HCT116 (cell line): ENCODE results near the gene PRKCQ. TPM values are rescaled to one million over a fixed set of nuclear protein-coding genes. Genes with fewer than 3 reads are reported as not detected.

Experiments used
- ATAC-seq: fragments of 200-7000 bp; cut with Tn5 transposase; 2 replicates; pipeline ENCODE4 v1.9.1; 2020; ENCODE audit warnings: mild to moderate bottlenecking, moderate library complexity
- BruUV-seq: library from RNA; stranded (reverse); fragments of 400-500 nt; replicated peaks from 2 replicates; lab custom pipeline; 2021; lab: Mats Ljungman, UMichigan
- CTCF ChIA-PET: fragments of 300-600 bp; sonication (Branson Sonifier 250); formaldehyde crosslinking; loops from one replicate; lab custom pipeline; 2021; ENCODE audit warnings: antibody characterized with exemption; lab: Charles Lee
- POLR2A ChIA-PET: fragments of 300-600, 350-600 bp; sonication (Branson Sonifier 250); formaldehyde crosslinking; loops from one replicate; lab custom pipeline; 2021; ENCODE audit warnings: antibody characterized with exemption; lab: Charles Lee
- RAD21 ChIA-PET, 2 experiments: fragments of 300-600 bp; sonication (Branson Sonifier 250); formaldehyde crosslinking; loops; one replicate each; lab custom pipeline; 2023; ENCODE audit warnings: low total read pairs in 2 of 2; ENCODE audit not compliant: uncharacterized antibody in 2 of 2, unreplicated experiment in 2 of 2, low non-redundant PET in 1 of 2; lab: Charles Lee
- DNase-seq: peaks from one replicate; pipeline ENCODE4 v3.0.0-alpha.2; 2010; ENCODE audit warnings: low read depth, low spot score
- H2AFZ ChIP-seq: fragments of 200-600 bp; shearing (Covaris generic), sonication (generic); 2 replicates; pipeline ENCODE4 v1.6.1; 2017; ENCODE audit warnings: low read depth, mixed run types, mixed read lengths, antibody characterized with exemption, low read length; ENCODE audit not compliant: poor library complexity, severe bottlenecking
- H3K27ac ChIP-seq: 2 replicates; pipeline ENCODE4 v1.5.1; 2012; ENCODE audit warnings: low read depth, low read length
- H3K27me3 ChIP-seq: fragments of 200-600 bp; sonication (generic); 2 replicates; pipeline ENCODE4 v1.6.1; 2016; ENCODE audit warnings: mixed run types, low read length, mixed read lengths; ENCODE audit not compliant: insufficient read depth
- H3K36me3 ChIP-seq, 2 experiments: fragments of 200-500 bp in 1 of 2; fragments of 200-600 bp in 1 of 2; sonication (Bioruptor generic) in 1 of 2; sonication (generic) in 1 of 2; 2 replicates each; pipeline versions ENCODE4 v1.5.1 to v1.6.1; 2014 to 2016; ENCODE audit warnings: low read length in 2 of 2, inconsistent platforms in 1 of 2, mixed read lengths in 1 of 2, mixed run types in 1 of 2; ENCODE audit not compliant: insufficient read depth in 2 of 2, control insufficient read depth in 1 of 2
- H3K4me1 ChIP-seq, 2 experiments: fragments of 200-600 bp in 1 of 2; sonication (generic) in 1 of 2; 2 replicates each; pipeline versions ENCODE4 v1.5.1 to v1.6.1; 2012 to 2017; ENCODE audit warnings: low read length in 2 of 2, inconsistent platforms in 1 of 2, mild to moderate bottlenecking in 1 of 2, mixed read lengths in 1 of 2, mixed run types in 1 of 2, moderate library complexity in 1 of 2; ENCODE audit not compliant: insufficient read depth in 2 of 2, control insufficient read depth in 1 of 2
- H3K4me2 ChIP-seq: fragments of 200-600 bp; sonication (generic); 2 replicates; pipeline ENCODE4 v1.6.1; 2017; ENCODE audit warnings: mixed run types, low read length, mixed read lengths
- H3K4me3 ChIP-seq, 2 experiments: fragments of 200-600 bp in 1 of 2; sonication (generic) in 1 of 2; replicated peaks in 1 of 2; 2 replicates each; pipeline ENCODE4 v1.5.1; 2011 to 2016; ENCODE audit warnings: low read length in 2 of 2, control low read depth in 1 of 2, low read depth in 1 of 2, mild to moderate bottlenecking in 1 of 2, mixed read lengths in 1 of 2, mixed run types in 1 of 2
- H3K79me2 ChIP-seq: fragments of 200-600 bp; sonication (generic); 2 replicates; pipeline ENCODE4 v1.6.1; 2017; ENCODE audit warnings: mild to moderate bottlenecking, mixed run types, low read length, moderate library complexity, mixed read lengths; ENCODE audit not compliant: insufficient read depth
- H3K9ac ChIP-seq: fragments of 200-600 bp; sonication (generic); 2 replicates; pipeline ENCODE4 v1.6.1; 2016; ENCODE audit warnings: low read length, mixed read lengths
- H3K9me2 ChIP-seq: fragments of 200-600 bp; sonication (generic), shearing (Covaris generic); 2 replicates; pipeline ENCODE4 v1.6.1; 2017; ENCODE audit warnings: mixed run types, mild to moderate bottlenecking, moderate library complexity; ENCODE audit not compliant: insufficient read depth
- H3K9me3 ChIP-seq, 2 experiments: fragments of 200-500 bp in 1 of 2; fragments of 200-600 bp in 1 of 2; sonication (Bioruptor generic) in 1 of 2; sonication (generic) in 1 of 2; 2 replicates each; pipeline ENCODE4 v1.6.1; 2014 to 2017; ENCODE audit warnings: low read length in 2 of 2, mixed read lengths in 2 of 2, inconsistent platforms in 1 of 2, low read depth in 1 of 2, mild to moderate bottlenecking in 1 of 2, mixed run types in 1 of 2, moderate library complexity in 1 of 2; ENCODE audit not compliant: control insufficient read depth in 1 of 2, insufficient read depth in 1 of 2
- H4K20me1 ChIP-seq: fragments of 200-600 bp; sonication (generic), shearing (Covaris generic); 2 replicates; pipeline ENCODE4 v1.6.1; 2017; ENCODE audit warnings: mixed run types, mild to moderate bottlenecking, moderate library complexity; ENCODE audit not compliant: insufficient read depth
- CBX3 ChIP-seq: IDR thresholded peaks from 2 replicates; pipeline ENCODE4 v1.6.1; 2012; ENCODE audit warnings: low read depth
- EGR1 ChIP-seq: IDR thresholded peaks from 2 replicates; pipeline ENCODE4 v1.6.1; 2012; ENCODE audit warnings: low read depth
- ELF1 ChIP-seq: IDR thresholded peaks from 2 replicates; pipeline ENCODE4 v1.6.1; 2012; ENCODE audit warnings: low read depth, borderline replicate concordance
- EZH2 ChIP-seq: fragments of 200-600 bp; sonication (generic); IDR thresholded peaks from 2 replicates; pipeline ENCODE4 v1.6.1; 2017; ENCODE audit warnings: antibody characterized with exemption, mixed run types
- EZH2phosphoT487 ChIP-seq: fragments of 200-600 bp; IDR thresholded peaks from 2 replicates; pipeline ENCODE4 v1.6.1; 2018; ENCODE audit warnings: antibody characterized with exemption, borderline replicate concordance
- FOSL1 ChIP-seq: IDR thresholded peaks from 2 replicates; pipeline ENCODE4 v1.6.1; 2012; ENCODE audit warnings: low read depth
- RAD21 ChIP-seq: IDR thresholded peaks from 2 replicates; pipeline ENCODE4 v1.6.1; 2012; ENCODE audit warnings: low read depth, mild to moderate bottlenecking
- SP1 ChIP-seq: IDR thresholded peaks from 2 replicates; pipeline ENCODE4 v1.6.1; 2012; ENCODE audit warnings: low read depth
- SRF ChIP-seq: IDR thresholded peaks from 2 replicates; pipeline ENCODE4 v1.6.1; 2012; ENCODE audit warnings: low read depth
- TCF7L2 ChIP-seq: IDR thresholded peaks from 2 replicates; pipeline ENCODE4 v1.7.0; 2011; ENCODE audit warnings: borderline replicate concordance, inconsistent platforms; ENCODE audit not compliant: insufficient read depth, insufficient read length; ENCODE audit errors: extremely low read depth
- ZFX ChIP-seq: fragments of 450-650 bp; IDR thresholded peaks from 2 replicates; pipeline ENCODE4 v1.6.1; 2017
- ZNF274 ChIP-seq: fragments of 200-500 bp; sonication (Bioruptor generic); IDR thresholded peaks from 2 replicates; pipeline ENCODE4 v1.6.1; 2014; ENCODE audit warnings: mild to moderate bottlenecking, low read depth, low read length, inconsistent platforms
- intact Hi-C: fragments of 100-400 bp; cut with micrococcal nuclease; formaldehyde crosslinking; loops from 2 replicates; pipeline ENCODE4 v1.10.0; 2022
- total RNA-seq: library from RNA; stranded (reverse); gene quantifications from one replicate; pipeline ENCODE4 v1.2.1, GENCODE V29; 2021; ENCODE audit not compliant: unreplicated experiment
- TF ChIP-seq, protein P1 (sequence below), 3 experiments: fragments of 200-600 bp in 1 of 3; sonication (generic) in 1 of 3; IDR thresholded peaks in 2 of 3; conservative IDR thresholded peaks in 1 of 3; 2 replicates each; pipeline ENCODE4 v1.5.1; 2012 to 2017; ENCODE audit warnings: low read depth in 2 of 3, low read length in 2 of 3, antibody characterized with exemption in 1 of 3, borderline replicate concordance in 1 of 3, control low read depth in 1 of 3, mild to moderate bottlenecking in 1 of 3, mixed read lengths in 1 of 3, mixed run types in 1 of 3, moderate library complexity in 1 of 3; ENCODE audit not compliant: insufficient read depth in 1 of 3
- TF ChIP-seq, protein P2 (sequence below): IDR thresholded peaks from 2 replicates; pipeline ENCODE4 v1.6.1; 2012

Gene PRKCQ
- total RNA-seq, 1 experiment from 2014 or later = 0.54 TPM

DNA sequence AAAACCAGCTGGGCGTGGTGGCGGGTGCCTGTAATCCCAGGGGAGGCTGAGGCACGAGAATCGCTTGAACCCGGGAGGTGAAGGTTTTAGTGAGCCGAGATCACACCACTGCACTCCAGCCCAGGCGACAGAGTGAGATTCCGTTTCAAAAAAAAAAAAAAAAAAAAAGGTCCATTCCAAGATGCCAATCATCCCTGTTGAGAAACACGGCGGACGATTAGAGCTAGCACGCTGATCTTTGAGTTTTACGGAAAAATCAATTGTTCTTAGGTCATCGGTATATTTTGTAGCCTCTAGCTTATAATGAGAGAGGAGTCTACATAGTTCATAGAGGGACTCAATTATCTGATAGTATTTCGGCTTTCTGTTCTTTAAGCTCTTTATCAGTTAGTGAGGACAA, 169.2 kb downstream of the PRKCQ start:
- intact Hi-C loops = loop anchor here (10.0 kb wide), 1 partner anchor 1004 kb away; the partner anchor contains the start of gene SFMBT2
- CTCF ChIA-PET = interaction anchor here (3.1 kb wide), 1 partner anchor 9 kb away, joined by 13 read pairs; no protein-coding TSS in a partner anchor

More for the DNA sequence above, 169.2 kb downstream of the PRKCQ start:
- no peak for ATAC-seq
- Histone ChIP-seq H3K27ac (no peak overlapping the region), H3K9me3 (no peaks in the 10 kb centered on the region), H3K9me2 (no peaks in the 10 kb centered on the region), H3K4me1 (peaks cover 0 to 3% of the 10 kb centered on the region in 2 experiments; a peak in 1 of 4 replicates), H2AFZ (no peak overlapping the region), H3K36me3 (no peaks in the 10 kb centered on the region), H3K4me2 (no peak overlapping the region), H3K79me2 (no peaks in the 10 kb centered on the region), H4K20me1 (no peaks in the 10 kb centered on the region), H3K9ac (no peak overlapping the region)
- no TSS peak for BruUV-seq
- RAD21 ChIA-PET = no interaction called here
- no peak for DNase-seq
- TF ChIP-seq FOSL1 (no peak), RAD21 (no peak), CBX3 (no peak), ELF1 (no peak), EZH2phosphoT487 (no peak), SP1 (no peak), ZFX (no peak), TCF7L2 (no peak), SRF (no peak), EZH2 (no peak), EGR1 (no peak), ZNF274 (no peak)
- TF ChIP-seq, protein P1, sequence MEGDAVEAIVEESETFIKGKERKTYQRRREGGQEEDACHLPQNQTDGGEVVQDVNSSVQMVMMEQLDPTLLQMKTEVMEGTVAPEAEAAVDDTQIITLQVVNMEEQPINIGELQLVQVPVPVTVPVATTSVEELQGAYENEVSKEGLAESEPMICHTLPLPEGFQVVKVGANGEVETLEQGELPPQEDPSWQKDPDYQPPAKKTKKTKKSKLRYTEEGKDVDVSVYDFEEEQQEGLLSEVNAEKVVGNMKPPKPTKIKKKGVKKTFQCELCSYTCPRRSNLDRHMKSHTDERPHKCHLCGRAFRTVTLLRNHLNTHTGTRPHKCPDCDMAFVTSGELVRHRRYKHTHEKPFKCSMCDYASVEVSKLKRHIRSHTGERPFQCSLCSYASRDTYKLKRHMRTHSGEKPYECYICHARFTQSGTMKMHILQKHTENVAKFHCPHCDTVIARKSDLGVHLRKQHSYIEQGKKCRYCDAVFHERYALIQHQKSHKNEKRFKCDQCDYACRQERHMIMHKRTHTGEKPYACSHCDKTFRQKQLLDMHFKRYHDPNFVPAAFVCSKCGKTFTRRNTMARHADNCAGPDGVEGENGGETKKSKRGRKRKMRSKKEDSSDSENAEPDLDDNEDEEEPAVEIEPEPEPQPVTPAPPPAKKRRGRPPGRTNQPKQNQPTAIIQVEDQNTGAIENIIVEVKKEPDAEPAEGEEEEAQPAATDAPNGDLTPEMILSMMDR (IDR thresholded peaks at IDR 0.05 in 2 of 3, conservative IDR thresholded peaks at IDR 0.05 in 1 of 3; ENCODE audit: borderline replicate concordance in 1 of 3, insufficient read depth in 1 of 3, low read depth in 2 of 3, low read length in 2 of 3) = no peak
- TF ChIP-seq, protein P2, sequence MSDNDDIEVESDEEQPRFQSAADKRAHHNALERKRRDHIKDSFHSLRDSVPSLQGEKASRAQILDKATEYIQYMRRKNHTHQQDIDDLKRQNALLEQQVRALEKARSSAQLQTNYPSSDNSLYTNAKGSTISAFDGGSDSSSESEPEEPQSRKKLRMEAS = no peak
- TF ChIP-seq, all 23 proteins: peak for 0
- Histone ChIP-seq H3K4me3 (no peak overlapping the region), H3K27me3 (peaks cover 7% of the 10 kb centered on the region)
- POLR2A ChIA-PET = interaction anchor here (0.7 kb wide), 1 partner anchor 811 kb away, joined by 3 read pairs; no protein-coding TSS in a partner anchor
